MM.1S (cell line): ENCODE results near the gene DBNL.

ENCODE experiments used
- CTCF ChIP-seq: fragments of 300-600 bp; sonication (generic); IDR thresholded peaks from 2 replicates; pipeline ENCODE4 v1.5.1; 2016; ENCODE audit warnings: antibody characterized with exemption, low read length, mixed read lengths
- EZH2 ChIP-seq: fragments of 300-600 bp; sonication (generic); optimal IDR thresholded peaks from 2 replicates; pipeline ENCODE3; 2017; ENCODE audit warnings: low read depth, mild to moderate bottlenecking, antibody characterized with exemption, low read length, mixed read lengths

GRCh38 chr7:44046321-44047061 is 2.0 kb downstream of the DBNL start:
- TF ChIP-seq CTCF (no peak), EZH2 (no peak)
